RWPE2 (cell line): ENCODE measurements around the gene ZFHX3.

Experiments
- ATAC-seq: fragments of 200-7000 bp; cut with Tn5 transposase; 3 replicates; pipeline ENCODE4 v1.9.1; 2021; ENCODE audit warnings: low read depth
- DNase-seq: peaks from one replicate; pipeline ENCODE4 v3.0.0-alpha.2; 2020; ENCODE audit warnings: low spot score
- H3K27ac ChIP-seq: fragments of 450-650 bp; 2 replicates; pipeline ENCODE4 v1.5.1; 2017; ENCODE audit warnings: mild to moderate bottlenecking; ENCODE audit not compliant: poor library complexity, severe bottlenecking
- H3K27me3 ChIP-seq: fragments of 250-450 bp; sonication (Bioruptor Pico); 2 replicates; pipeline ENCODE4 v1.5.1; 2021; ENCODE audit warnings: mild to moderate bottlenecking, moderate library complexity; ENCODE audit not compliant: insufficient read depth, poor library complexity, severe bottlenecking
- H3K36me3 ChIP-seq: fragments of 250-450 bp; sonication (Bioruptor Pico); 2 replicates; pipeline ENCODE4 v1.5.1; 2020; ENCODE audit warnings: low read depth, mild to moderate bottlenecking, moderate library complexity
- H3K4me1 ChIP-seq: fragments of 250-450 bp; sonication (Bioruptor Pico); 2 replicates; pipeline ENCODE4 v1.5.1; 2021; ENCODE audit warnings: mild to moderate bottlenecking, moderate library complexity; ENCODE audit not compliant: insufficient read depth, poor library complexity, severe bottlenecking
- H3K4me3 ChIP-seq: fragments of 250-450 bp; sonication (Bioruptor Pico); 2 replicates; pipeline ENCODE4 v1.5.1; 2021; ENCODE audit warnings: mild to moderate bottlenecking, moderate library complexity; ENCODE audit not compliant: severe bottlenecking
- H3K9me3 ChIP-seq: fragments of 250-450 bp; sonication (Bioruptor Pico); 2 replicates; pipeline ENCODE4 v1.5.1; 2021; ENCODE audit warnings: mild to moderate bottlenecking, moderate library complexity; ENCODE audit not compliant: severe bottlenecking
- CTCF ChIP-seq: fragments of 450-650 bp; IDR thresholded peaks from one replicate; pipeline ENCODE4 v1.5.1; 2017; ENCODE audit warnings: mild to moderate bottlenecking, moderate library complexity; ENCODE audit not compliant: poor library complexity, severe bottlenecking

Gene ZFHX3

DNA sequence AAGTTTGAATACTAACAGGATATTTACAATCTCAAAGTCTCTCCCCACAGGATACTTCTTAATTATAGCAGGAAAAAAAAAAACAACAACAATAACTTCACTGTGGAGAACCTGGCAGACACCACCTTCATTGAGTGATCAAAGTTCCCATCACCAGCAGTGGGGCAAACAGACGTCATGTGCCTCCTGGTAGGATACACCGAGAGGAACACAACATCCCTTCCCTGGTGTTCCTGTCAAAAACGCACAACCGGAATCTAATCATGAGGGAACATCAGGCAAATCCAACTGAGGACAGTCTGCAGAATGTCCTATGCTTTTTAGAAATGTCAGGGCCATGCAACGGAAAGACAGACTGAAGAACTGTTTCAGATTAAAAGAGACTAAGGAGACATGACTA lies 80.0 kb downstream of the ZFHX3 start:
- TF ChIP-seq CTCF = no peak
- Histone ChIP-seq H3K36me3 (0 out of 2 replicates have a peak, but pooled peaks cover 4% of the 10 kb centered on the region), H3K27ac (no peak overlapping the region), H3K27me3 (no peaks in the 10 kb centered on the region), H3K9me3 (no peaks in the 10 kb centered on the region), H3K4me1 (peaks cover 10% of the 10 kb centered on the region), H3K4me3 (no peak overlapping the region)
- ATAC-seq (no peak), DNase-seq (no peak)

- Histone ChIP-seq H3K27ac (no peak overlapping the region), H3K9me3 (no peaks in the 10 kb centered on the region), H3K36me3 (peaks cover 14% of the 10 kb centered on the region; the same call in 1 of the 2 replicates), H3K27me3 (no peaks in the 10 kb centered on the region), H3K4me3 (no peak overlapping the region), H3K4me1 (no peaks in the 10 kb centered on the region)
- ATAC-seq (no peak), DNase-seq (no peak)
- TF ChIP-seq CTCF = no peak
Measured at GRCh38 chr16:72963533-72964315, 84.2 kb downstream of the ZFHX3 start.

DNA sequence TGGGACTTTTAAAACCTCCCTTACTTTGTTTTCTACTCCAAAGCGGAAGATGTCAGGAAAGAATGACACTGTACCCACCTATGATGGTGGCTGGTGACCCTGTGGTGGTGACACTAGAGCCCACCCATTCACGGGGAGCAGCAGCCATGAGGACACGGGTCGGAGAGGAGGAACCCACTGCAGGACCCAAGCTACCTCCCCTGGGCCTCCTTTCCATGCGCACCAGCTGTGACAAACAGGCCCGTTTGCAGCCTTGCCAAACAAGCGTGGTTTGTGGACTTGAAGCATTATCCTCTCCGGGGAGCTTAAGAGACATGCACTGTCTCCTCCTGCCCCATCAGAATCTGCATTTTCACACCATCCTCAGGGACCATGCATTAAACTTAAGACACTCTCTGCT lies 85.6 kb downstream of the ZFHX3 start:
- DNase-seq (no peak), ATAC-seq (no peak)
- H3K4me3 ChIP-seq = no peak overlapping the region

DNA sequence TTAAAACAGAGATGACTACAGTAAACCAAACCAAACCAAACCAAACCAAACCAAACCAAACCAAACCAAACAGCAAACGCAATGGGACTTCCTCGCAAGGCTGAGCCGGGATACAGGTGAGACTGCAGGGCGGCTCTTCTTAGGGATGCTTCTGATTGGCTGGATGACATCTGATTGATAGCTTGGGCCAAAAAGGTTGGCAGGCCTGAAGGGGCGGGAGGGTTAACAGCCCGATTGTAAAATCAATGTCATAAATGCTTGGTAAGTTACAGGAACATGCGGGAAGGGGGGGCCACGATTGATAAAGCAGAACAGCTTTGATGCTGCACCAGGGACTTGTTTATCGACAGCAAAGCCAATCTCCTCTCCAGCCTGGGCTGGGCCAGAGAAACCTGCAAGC lies 86.1 kb downstream of the ZFHX3 start:
- Histone ChIP-seq H3K27ac (no peak overlapping the region), H3K27me3 (no peaks in the 10 kb centered on the region), H3K9me3 (no peaks in the 10 kb centered on the region), H3K4me1 (no peaks in the 10 kb centered on the region), H3K36me3 (peaks cover 20% of the 10 kb centered on the region; the same call in 1 of the 2 replicates), H3K4me3 (no peak overlapping the region)
- no peak for ATAC-seq
- TF ChIP-seq CTCF = no peak
- no peak for DNase-seq

More for the DNA sequence above, 85.6 kb downstream of the ZFHX3 start:
- H3K9me3 ChIP-seq = no peaks in the 10 kb centered on the region
- H3K27me3 ChIP-seq = no peaks in the 10 kb centered on the region
- no peak for TF ChIP-seq CTCF
- no peak overlapping the region for H3K27ac ChIP-seq
- H3K4me1 ChIP-seq = no peaks in the 10 kb centered on the region
- H3K36me3 ChIP-seq = peaks cover 19% of the 10 kb centered on the region; the same call in 1 of the 2 replicates

- Histone ChIP-seq H3K9me3 (no peaks in the 10 kb centered on the region), H3K4me3 (no peak overlapping the region), H3K4me1 (no peaks in the 10 kb centered on the region), H3K27ac (no peak overlapping the region), H3K36me3 (peaks cover 19% of the 10 kb centered on the region; the same call in 1 of the 2 replicates), H3K27me3 (no peaks in the 10 kb centered on the region)
- TF ChIP-seq CTCF = peak; percentile 44
- DNase-seq (no peak), ATAC-seq (no peak)
Measured at GRCh38 chr16:72961115-72961832, 86.7 kb downstream of the ZFHX3 start.
